Measurements from ENCODE around the gene ZNF521.

- TF ChIP-seq CTCF (IDR thresholded peaks at IDR 0.05): no peak
- no peak for TF ChIP-seq POLR2A (IDR thresholded peaks at IDR 0.05)
- no peak for TF ChIP-seq POLR2AphosphoS5 (IDR thresholded peaks at IDR 0.05)
- TF ChIP-seq EP300 (IDR thresholded peaks at IDR 0.05): no peak
These were observed 170.4 kb downstream of the ZNF521 start for GRCh38 chr18:25181581-25181980.
